HL-60/S4 treated with phorbol 12-myristate 13-acetate at 8.2 ng/mL for 4 days and 3 days (cell line): ENCODE results near the gene CEP85L.

ENCODE experiments used
- in situ Hi-C: fragments of 300-500 bp; cut with MboI; formaldehyde crosslinking; loops from 2 replicates; pipeline ENCODE4 v1.15.0; 2022; ENCODE audit warnings: low sequenced_read_pairs

CEP85L gene

GRCh38 chr6:118546164-118546879, 105.1 kb downstream of the CEP85L start:
- in situ Hi-C loops: no loop called here

DNA sequence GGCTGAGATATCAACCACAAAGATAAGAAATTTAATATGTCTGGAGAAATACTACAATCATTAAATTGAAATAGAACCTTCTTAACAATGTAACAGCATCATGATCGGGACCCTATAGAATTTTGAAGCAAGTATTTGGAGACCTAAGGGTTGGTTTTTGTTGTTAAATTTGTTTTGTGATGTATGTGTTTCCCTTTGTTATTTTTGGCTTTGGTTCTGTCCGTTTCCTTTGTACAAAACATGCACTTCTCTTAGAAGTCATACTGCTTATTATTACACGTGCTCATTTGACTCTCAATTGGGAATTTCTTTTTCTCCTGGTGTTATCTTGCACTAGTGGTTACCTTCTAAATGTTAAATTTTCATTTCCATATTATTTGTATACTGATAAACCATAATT, 107.3 kb downstream of the CEP85L start:
- in situ Hi-C loops: no loop called here

DNA sequence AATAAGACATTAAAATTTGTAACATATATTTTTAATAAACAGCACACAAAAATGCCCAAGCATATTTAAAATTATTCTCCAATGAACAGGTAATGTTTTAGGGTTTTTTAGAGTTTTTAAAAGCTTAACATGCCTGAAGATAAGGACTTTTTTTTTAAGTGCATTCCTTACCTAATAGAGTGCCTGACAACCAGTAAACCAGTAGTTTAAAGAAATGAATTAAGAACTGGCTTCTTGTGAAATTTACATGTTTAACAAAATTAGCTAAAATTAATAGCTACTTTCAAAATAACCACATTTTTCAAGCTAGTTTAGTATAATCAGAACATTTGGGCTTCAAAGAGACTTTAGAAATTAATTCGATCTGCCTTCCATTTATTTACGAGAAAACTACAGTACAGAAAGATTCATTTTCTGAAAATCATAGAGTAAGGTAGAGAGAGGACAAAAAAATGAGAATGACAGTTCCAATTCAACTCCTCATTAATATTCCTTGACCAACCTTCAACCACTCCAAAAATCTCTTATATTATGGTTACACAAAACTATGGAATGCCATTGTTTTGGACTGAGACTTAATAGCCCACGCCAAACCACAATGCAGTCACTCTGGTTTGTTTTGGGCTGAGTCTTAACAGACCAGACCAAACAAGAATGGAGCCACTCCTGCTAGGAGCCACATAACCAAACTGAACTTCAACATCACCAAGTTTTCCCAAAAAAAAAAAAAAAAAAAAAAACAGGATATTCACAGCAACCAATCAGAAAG, 109.0 kb downstream of the CEP85L start:
- in situ Hi-C loops: no loop called here

DNA sequence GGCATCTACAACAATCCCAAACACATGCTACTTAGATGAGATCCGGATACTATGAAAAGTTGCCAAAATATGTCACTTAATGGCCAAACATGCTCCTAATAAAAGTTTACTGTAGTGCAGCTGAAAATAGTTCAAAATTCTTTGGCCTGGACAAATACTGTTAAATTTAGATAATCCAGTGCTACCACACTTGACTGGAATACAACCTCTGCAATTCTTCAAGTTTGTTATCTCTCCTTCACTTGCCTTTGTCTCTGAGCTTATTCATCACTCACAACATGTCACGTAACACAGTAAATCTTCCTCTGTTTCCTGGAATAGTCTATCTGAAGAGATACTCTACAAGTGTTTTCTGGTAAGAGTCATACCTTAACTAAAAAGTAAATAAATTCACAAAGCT, 113.8 kb downstream of the CEP85L start:
- in situ Hi-C loops: no loop called here

GRCh38 chr6:118536478-118536877, 114.9 kb downstream of the CEP85L start:
- in situ Hi-C loops: no loop called here

DNA sequence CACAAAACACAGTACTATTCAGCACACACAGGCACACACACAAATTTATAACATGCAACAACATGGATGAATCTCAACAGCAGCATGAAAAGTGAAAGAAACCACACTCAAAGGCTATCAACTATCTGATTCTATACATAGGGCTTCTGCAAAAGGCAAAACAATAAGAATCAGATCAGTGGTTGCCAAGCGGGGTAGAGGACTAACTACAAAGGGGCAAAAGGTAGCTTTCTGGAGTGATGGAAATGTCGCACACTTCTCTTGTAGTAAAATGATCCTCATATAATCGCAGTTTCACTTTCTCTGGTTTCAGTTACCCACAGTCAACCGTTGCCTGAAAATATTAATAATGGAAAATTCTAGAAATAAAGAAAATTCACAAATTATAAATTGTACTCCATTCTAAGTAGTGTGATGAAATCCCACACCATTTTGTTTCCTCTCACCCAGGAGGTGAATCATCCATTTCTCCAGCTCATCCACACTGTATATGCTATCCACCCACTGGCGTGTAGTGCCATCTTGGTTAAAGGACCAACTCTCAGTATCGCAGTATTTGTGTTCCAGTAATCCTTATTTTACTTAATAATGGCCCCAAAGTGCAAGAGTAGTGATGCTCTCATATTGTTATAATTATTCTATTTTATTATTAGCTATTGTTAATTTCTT, 116.1 kb downstream of the CEP85L start:
- in situ Hi-C loops: no loop called here

- in situ Hi-C loops: no loop called here
These were observed 120.4 kb downstream of the CEP85L start for GRCh38 chr6:118530942-118531341.

DNA sequence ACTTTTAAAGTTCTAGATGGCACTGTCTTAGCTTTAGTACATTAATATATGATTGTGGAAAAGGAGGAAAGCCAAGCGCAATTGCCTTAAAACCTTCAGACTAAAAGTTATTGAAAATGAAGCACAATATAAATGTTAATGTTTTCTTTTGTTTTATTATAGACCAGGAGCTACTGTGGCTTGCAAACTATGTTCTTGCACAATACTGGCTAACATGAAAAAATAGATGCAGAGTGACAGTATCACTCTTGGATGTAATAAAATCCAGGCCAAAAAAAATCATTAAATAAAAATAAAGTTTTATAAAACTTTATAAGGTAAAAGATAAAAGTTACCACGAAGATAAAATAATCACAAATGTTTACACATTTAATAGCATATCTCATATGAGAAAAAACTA, 121.6 kb downstream of the CEP85L start:
- in situ Hi-C loops: no loop called here

DNA sequence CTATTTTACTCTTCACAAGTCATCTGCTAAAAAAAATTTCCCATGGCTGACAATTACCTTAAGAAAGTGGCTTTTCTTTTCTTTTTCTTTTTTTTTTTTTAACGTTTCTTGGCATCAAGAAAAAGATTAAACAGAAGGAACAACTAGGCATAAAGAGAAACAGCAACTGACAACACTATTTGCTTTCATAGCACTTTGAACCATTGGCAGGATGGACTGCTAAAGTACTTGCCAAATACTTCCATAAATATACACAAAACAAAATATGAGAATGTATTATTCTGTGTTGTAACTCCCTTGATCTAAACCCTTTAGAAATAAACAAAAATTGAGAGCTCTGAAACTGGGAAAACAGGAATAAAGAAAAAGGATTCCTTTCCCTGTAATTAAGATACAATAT, 123.3 kb downstream of the CEP85L start:
- in situ Hi-C loops: no loop called here

DNA sequence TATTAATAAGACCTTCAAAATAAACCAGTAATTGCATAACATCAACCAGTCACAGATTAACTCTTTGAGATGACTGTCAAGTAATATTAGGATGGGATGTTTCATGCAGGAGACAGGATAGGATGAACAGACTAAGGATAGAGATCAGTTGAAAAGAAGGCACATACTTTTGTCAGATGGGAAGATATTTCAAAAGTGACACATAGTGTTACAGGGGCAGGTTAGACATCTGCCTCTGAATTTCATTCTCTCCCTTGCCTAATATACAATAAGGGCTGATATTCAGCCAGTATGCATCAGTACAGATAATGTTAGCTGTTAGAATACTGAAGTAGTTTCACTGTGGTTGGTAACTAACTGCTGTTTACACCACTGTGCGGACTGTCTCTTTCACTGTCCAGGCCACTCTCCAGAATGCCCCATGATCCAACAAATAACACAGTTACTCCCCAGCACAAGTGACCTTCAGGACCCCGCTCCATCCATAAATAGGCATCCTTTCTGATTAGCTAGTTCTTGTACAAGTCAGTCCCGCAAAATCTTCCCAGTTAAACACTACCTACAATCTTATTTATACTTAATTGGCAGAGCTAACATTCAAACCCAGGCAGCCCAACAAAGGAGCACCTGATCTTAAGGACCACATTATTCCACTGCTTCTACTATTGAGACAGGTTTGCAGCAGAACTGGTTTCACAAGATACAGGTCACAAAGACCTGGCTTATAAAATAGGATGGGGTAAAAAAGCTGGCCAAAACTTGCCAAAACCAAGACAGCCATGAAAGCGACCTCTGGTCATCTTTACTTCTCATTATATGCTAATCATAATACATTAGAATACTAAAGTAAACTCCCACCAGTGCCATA, 125.2 kb downstream of the CEP85L start:
- in situ Hi-C loops: no loop called here

GRCh38 chr6:118524686-118525085, 126.7 kb downstream of the CEP85L start:
- in situ Hi-C loops: no loop called here

- in situ Hi-C loops: no loop called here
These were observed 128.2 kb downstream of the CEP85L start for GRCh38 chr6:118523216-118523615.

DNA sequence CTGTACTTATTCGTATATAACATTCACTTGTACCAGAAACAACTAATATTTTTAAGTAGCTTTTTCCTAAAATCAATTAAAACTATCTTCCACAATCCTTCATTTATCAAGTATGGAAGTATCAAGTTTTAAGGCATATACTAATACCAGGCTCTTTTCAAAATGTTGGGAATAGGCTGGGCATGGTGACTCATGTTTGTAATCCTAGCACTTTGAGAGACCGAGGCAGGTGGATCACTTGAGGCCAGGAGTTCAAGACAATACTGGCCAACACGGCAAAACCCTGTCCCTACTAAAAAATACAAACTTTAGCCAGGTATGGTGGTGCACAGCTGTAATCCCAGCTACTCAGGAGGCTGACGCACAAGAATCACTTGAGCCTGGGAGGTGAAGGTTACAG, 129.0 kb downstream of the CEP85L start:
- in situ Hi-C loops: no loop called here

- in situ Hi-C loops: no loop called here
These were observed 136.7 kb downstream of the CEP85L start for GRCh38 chr6:118514689-118515088.

- in situ Hi-C loops: no loop called here
These were observed 139.3 kb downstream of the CEP85L start for GRCh38 chr6:118511930-118512715.

GRCh38 chr6:118509009-118509617, 142.3 kb downstream of the CEP85L start:
- in situ Hi-C loops: no loop called here

- in situ Hi-C loops: no loop called here
These were observed 143.8 kb downstream of the CEP85L start for GRCh38 chr6:118507636-118508035.

GRCh38 chr6:118506071-118506638, 145.2 kb downstream of the CEP85L start:
- in situ Hi-C loops: no loop called here

DNA sequence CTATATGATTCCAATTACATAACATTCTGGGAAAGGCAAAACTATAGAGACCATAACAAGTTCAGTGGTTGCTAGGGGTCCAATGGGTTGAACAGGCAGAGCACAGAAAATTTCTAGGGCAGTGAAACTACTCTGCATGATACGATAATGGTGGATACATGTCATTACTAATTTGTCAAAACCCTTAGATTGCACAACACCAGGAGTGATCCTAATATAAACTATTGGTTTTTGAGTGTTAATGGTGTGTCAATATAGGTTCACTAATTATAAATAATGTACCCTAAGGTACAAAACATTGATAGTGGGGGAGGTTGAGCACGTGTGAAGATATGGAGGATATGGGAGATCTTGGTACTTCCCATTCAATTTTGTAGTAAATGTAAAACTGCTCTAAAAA, 145.7 kb downstream of the CEP85L start:
- in situ Hi-C loops: no loop called here
